PC-9 (cell line): ENCODE results near the gene GLRX. TPM values are rescaled to one million over a fixed set of nuclear protein-coding genes. Genes with fewer than 3 reads are reported as not detected.
"Not testable (repeated sequence)": the region's sequence is repeated elsewhere in the genome, so short reads cannot be mapped to it uniquely, and the experiment has no call there.

Source experiments
- BruUV-seq: library from RNA; stranded (reverse); fragments of 400-500 nt; replicated peaks from 2 replicates; lab custom pipeline; 2021; lab: Mats Ljungman, UMichigan
- CTCF ChIA-PET: fragments of 300-600 bp; sonication (Branson Sonifier 250); formaldehyde crosslinking; loops from one replicate; lab custom pipeline; 2022; ENCODE audit warnings: antibody characterized with exemption; lab: Charles Lee
- POLR2A ChIA-PET: fragments of 300-600 bp; sonication (Branson Sonifier 250); formaldehyde crosslinking; loops from one replicate; lab custom pipeline; 2022; ENCODE audit warnings: antibody characterized with exemption; ENCODE audit not compliant: unreplicated experiment; lab: Charles Lee
- DNase-seq, 2 experiments: peaks; one replicate each; pipeline versions ENCODE4 v3.0.0 to v3.0.0-alpha.2; 2015 to 2022; ENCODE audit warnings: mixed read lengths in 1 of 2
- H2AFZ ChIP-seq: fragments of 200-600 bp; sonication (generic); 2 replicates; pipeline ENCODE4 v1.8.1; 2017; ENCODE audit warnings: antibody characterized with exemption
- H3F3A ChIP-seq: fragments of 200-600 bp; sonication (generic); 2 replicates; pipeline ENCODE4 v1.8.1; 2017; ENCODE audit warnings: antibody characterized with exemption, mild to moderate bottlenecking, low read depth; ENCODE audit not compliant: insufficient read depth
- H3K27ac ChIP-seq: fragments of 200-600 bp; sonication (generic); 2 replicates; pipeline ENCODE4 v1.6.1; 2016; ENCODE audit warnings: mixed run types
- H3K27me3 ChIP-seq: fragments of 200-600 bp; sonication (generic); 2 replicates; pipeline ENCODE4 v1.6.1; 2016; ENCODE audit warnings: low read depth, mixed run types; ENCODE audit not compliant: insufficient read depth
- H3K36me3 ChIP-seq: fragments of 200-600 bp; sonication (generic); 2 replicates; pipeline ENCODE4 v1.6.1; 2016; ENCODE audit warnings: low read depth, mixed run types
- H3K4me1 ChIP-seq: fragments of 200-600 bp; sonication (generic); replicated peaks from 2 replicates; pipeline ENCODE4 v1.6.1; 2016; ENCODE audit warnings: mixed run types; ENCODE audit not compliant: insufficient read depth
- H3K4me2 ChIP-seq: fragments of 200-600 bp; sonication (generic); 2 replicates; pipeline ENCODE4 v1.6.1; 2017; ENCODE audit warnings: mixed run types
- H3K4me3 ChIP-seq: fragments of 200-600 bp; sonication (generic); 2 replicates; pipeline ENCODE4 v1.6.1; 2016; ENCODE audit warnings: mixed run types
- H3K79me2 ChIP-seq: fragments of 200-600 bp; sonication (generic); 2 replicates; pipeline ENCODE4 v1.6.1; 2017; ENCODE audit warnings: low read depth, mixed run types
- H3K9me2 ChIP-seq: fragments of 200-600 bp; sonication (generic); 2 replicates; pipeline ENCODE4 v1.8.1; 2017; ENCODE audit warnings: mild to moderate bottlenecking; ENCODE audit not compliant: insufficient read depth
- H3K9me3 ChIP-seq: fragments of 200-600 bp; sonication (generic); 2 replicates; pipeline ENCODE4 v1.8.1; 2016; ENCODE audit warnings: low read depth; ENCODE audit not compliant: insufficient read depth
- H4K20me1 ChIP-seq: fragments of 200-600 bp; sonication (generic); 2 replicates; pipeline ENCODE4 v1.8.1; 2017; ENCODE audit not compliant: insufficient read depth
- CTCF ChIP-seq: fragments of 200-600 bp; sonication (generic); conservative IDR thresholded peaks from 2 replicates; pipeline ENCODE4 v1.6.1; 2017; ENCODE audit warnings: mixed run types, antibody characterized with exemption, mild to moderate bottlenecking, moderate library complexity
- EZH2 ChIP-seq: fragments of 200-600 bp; sonication (generic); IDR thresholded peaks from 2 replicates; pipeline ENCODE4 v1.8.0; 2017; ENCODE audit warnings: antibody characterized with exemption, low read depth
- intact Hi-C: fragments of 100-400 bp; cut with micrococcal nuclease; formaldehyde crosslinking; loops from one replicate; pipeline ENCODE4 v1.10.0; 2022; ENCODE audit not compliant: unreplicated experiment
- total RNA-seq: library from RNA; stranded (reverse); gene quantifications from 2 replicates; pipeline ENCODE4 v1.2.3, GENCODE V29; 2021

GLRX gene
- total RNA-seq, 1 experiment from 2014 or later, result 25.5 TPM

GRCh38 chr5:95870105-95870672 lies 47.7 kb upstream of the GLRX start:
- H4K20me1 ChIP-seq, result no peaks in the 10 kb centered on the region
- CTCF ChIA-PET, result no interaction called here
- no peaks in the 10 kb centered on the region for H3K36me3 ChIP-seq
- POLR2A ChIA-PET, result no interaction called here
- no peaks in the 10 kb centered on the region; the same call in 1 of the 2 replicates for H3K9me3 ChIP-seq
- TF ChIP-seq CTCF (no peak), EZH2 (no peak)
- H3F3A ChIP-seq, result no peaks in the 10 kb centered on the region
- H3K9me2 ChIP-seq, result no peaks in the 10 kb centered on the region
- no TSS peak for BruUV-seq
- H3K4me2 ChIP-seq, result no peak overlapping the region
- H3K27me3 ChIP-seq, result no peaks in the 10 kb centered on the region
- H3K79me2 ChIP-seq, result no peaks in the 10 kb centered on the region
- intact Hi-C loops, result no loop called here
- no peak overlapping the region for H3K4me3 ChIP-seq
- 0 out of 2 replicates have a peak overlapping the region, but pooled peaks have one; percentile 36 for H3K27ac ChIP-seq
- 0 out of 2 replicates have a peak overlapping the region, but pooled peaks have one; percentile 63 for H2AFZ ChIP-seq
- no peaks in the 10 kb centered on the region for H3K4me1 ChIP-seq
- DNase-seq, result peak in 1 of 2 experiments; percentile 49

GRCh38 chr5:95869173-95869855 lies 46.8 kb upstream of the GLRX start:
- POLR2A ChIA-PET, H4K20me1 ChIP-seq, H3F3A ChIP-seq, H3K4me2 ChIP-seq, H3K27ac ChIP-seq, H3K4me1 ChIP-seq, H3K27me3 ChIP-seq, H3K9me3 ChIP-seq, H3K36me3 ChIP-seq, H2AFZ ChIP-seq, H3K4me3 ChIP-seq, H3K9me2 ChIP-seq, BruUV-seq, DNase-seq, H3K79me2 ChIP-seq: not testable (repeated sequence)
- CTCF ChIA-PET, result interaction anchor here (0.7 kb wide), 1 partner anchor 95 kb away, joined by 6 read pairs; no protein-coding TSS in a partner anchor
- intact Hi-C loops, result loop anchor here (10.0 kb wide), 1 partner anchor 355 kb away; no protein-coding TSS in a partner anchor

GRCh38 chr5:95868136-95868535 lies 45.6 kb upstream of the GLRX start:
- no peaks in the 10 kb centered on the region for H3K9me2 ChIP-seq

More at GRCh38 chr5:95868136-95868535, 45.6 kb upstream of the GLRX start:
- Histone ChIP-seq H3K79me2 (no peaks in the 10 kb centered on the region), H2AFZ (no peak overlapping the region), H3K36me3 (no peaks in the 10 kb centered on the region), H3K4me3 (no peak overlapping the region), H3K27me3 (no peaks in the 10 kb centered on the region), H3K27ac (no peak overlapping the region), H3K4me2 (no peak overlapping the region), H3K4me1 (peaks cover 7% of the 10 kb centered on the region), H4K20me1 (no peaks in the 10 kb centered on the region), H3K9me3 (no peaks in the 10 kb centered on the region; the same call in 1 of the 2 replicates), H3F3A (peaks cover 4% of the 10 kb centered on the region; the same call in 1 of the 2 replicates)
- CTCF ChIA-PET, result no interaction called here
- POLR2A ChIA-PET, result no interaction called here
- intact Hi-C loops, result loop anchor here (10.0 kb wide), 1 partner anchor 357 kb away; no protein-coding TSS in a partner anchor
- no peak for DNase-seq
- TF ChIP-seq EZH2 (no peak), CTCF (no peak)
- BruUV-seq, result no TSS peak
